Right renal cortex interstitium (tissue), 3 donors: ENCODE measurements around the gene FNDC1. TPM values are rescaled to one million over a fixed set of nuclear protein-coding genes. Genes with fewer than 3 reads are reported as not detected.

Experiments
- DNase-seq, 3 donors: peaks; one replicate each; pipeline ENCODE4 v3.0.0-alpha.2; 2013; ENCODE audit warnings: low read depth in 3 of 3, low spot score in 2 of 3
- polyA plus RNA-seq, 3 donors: library from polyadenylated mRNA; unstranded; fragments of 120-200 nt; gene quantifications; one replicate each; pipeline ENCODE4 v1.2.1, GENCODE V29; 2013; ENCODE audit not compliant: insufficient read length in 3 of 3

FNDC1 gene
- polyA plus RNA-seq, 3 donors: 6.0 to 7.3 (median 7.1) TPM

DNA sequence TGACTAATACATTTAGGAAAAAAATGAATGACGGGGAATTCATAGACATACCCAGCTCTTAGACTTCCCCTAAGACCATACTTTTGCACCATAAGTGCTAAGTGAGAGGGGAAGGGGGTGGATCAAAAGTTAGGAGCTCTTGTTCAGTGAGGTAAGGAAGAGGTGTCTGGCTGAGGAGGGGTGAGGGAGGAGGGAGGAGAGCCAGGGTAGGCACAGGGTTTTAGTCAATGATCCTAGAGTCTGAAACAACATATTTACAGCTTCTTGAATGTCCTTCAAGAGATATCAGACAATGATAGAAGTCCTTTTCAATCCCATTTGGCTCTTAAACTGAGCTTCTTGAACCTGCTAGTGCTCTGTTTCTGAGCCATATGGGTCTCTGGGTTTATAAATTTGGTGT lies 135.4 kb downstream of the FNDC1 start:
- DNase-seq: no peak

- no peak for DNase-seq
Measured at GRCh38 chr6:159305159-159305558, 136.0 kb downstream of the FNDC1 start.

DNA sequence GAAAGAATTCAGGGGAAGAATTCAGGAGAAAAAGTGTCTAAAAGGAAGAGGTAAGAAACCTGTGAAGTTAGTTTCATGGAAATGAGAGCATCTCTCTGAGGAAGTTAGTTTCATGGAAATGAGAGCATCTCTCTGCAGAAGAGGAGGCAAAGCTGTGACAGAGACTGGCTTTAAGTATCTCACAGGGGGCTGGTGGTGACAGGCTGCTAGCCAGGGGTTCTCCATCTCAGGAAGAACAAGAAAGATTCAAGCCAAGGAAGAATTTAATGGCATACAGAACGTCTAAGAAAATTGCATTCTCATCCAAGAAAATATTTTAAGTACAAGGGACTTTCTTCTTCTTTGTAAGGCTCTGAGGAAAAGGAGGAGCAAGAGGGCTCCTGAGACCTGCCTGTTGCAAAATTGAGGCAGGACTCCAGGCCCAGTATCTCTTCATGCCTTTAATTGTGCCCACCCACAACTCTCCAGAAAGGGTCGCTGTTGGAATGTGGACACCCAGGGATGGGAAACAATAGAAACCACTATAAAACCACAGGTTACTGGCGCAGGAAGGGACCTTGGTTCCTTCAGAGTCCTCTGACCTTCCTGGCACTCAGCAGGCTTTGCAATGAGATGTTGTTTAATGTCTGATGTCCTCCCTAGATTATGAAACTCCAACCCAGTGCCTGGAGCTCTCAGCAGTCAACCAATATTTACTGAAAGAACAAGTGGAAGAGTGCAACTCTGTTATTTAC lies 136.8 kb downstream of the FNDC1 start:
- DNase-seq: no peak

DNA sequence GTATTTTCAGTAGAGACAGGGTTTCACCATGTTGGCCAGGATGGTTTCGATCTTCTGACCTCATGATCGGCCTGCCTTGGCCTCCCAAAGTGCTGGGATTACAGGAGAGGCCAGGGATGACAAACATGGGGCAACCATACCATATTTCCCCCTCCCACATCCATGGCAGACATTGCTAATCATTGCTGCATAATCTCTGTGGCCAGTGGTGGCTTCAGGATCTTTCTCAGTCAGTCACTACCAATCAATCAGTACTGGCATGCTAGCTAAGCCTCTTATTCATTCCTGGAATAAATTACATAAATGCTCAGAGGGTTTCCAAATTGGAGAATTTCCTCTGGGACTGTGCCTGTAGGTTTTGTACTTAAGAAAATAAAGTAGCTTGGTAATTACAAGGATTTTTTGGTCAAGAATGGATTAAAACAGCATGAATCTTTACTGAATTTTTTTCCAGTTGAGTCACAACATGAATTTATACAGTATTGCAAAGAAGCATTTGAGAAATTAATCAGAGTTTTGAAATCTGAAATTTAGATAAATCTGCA lies 138.1 kb downstream of the FNDC1 start:
- DNase-seq: no peak

DNA sequence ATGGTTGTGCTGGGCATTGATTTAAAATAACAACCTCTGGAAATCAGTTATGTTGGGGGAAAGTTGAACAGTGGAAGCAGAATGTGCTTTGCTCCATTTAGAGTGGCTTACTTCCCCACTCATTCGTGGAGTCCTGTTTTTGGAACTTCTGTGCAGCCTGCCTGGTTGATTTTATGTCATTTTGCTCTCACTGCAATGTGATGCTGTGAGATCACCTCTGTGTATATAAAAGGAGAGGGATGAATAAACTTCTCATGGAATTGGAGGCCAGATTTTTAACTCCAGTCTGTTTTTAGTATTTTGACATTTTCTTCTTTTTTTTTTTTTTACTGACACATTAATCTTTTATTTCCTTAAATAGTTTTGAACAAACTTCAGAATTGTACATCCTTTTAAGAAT lies 139.0 kb downstream of the FNDC1 start:
- DNase-seq: no peak

- DNase-seq: no peak
Measured at GRCh38 chr6:159309723-159310122, 140.5 kb downstream of the FNDC1 start.

DNA sequence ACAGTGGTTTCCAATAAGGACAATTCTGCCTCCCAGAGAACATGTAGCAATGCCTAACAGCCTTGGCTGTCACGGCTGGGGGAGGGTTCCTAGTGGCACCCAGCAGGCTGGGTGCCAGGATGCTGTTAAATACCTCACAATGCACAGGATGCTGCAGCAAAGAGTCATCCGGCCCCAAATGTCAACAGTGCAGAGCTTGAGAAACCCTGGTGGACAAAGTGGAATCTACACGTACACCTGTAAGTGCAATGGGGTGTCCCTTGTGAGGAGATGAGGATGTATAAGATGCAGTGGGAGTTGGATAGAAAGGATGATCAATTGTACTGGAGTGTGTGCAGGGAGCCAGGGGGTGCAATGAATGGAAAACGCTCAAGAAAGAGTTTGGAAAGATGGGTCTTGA lies 142.4 kb downstream of the FNDC1 start:
- no peak for DNase-seq

- no peak for DNase-seq
Measured at GRCh38 chr6:159312206-159312605, 143.0 kb downstream of the FNDC1 start.

DNA sequence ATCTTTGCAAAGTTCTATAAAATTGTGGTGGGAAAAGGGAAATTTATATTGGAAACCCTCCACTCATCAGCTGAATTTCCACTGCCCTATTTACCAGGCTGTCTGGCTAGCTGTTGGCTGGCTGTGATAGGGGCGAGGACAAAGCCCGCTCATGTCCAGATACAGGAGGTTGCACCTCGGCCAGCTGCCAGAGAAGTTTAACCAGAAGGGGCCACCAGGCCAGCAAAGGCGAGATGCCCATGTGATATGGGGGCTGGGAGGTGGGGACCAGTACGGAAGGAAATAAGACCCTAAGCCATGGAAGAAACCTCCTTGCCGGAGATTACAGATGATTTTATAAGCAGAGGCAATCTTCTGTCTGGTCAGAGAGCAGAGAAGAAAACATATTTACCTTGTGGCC lies 143.8 kb downstream of the FNDC1 start:
- no peak for DNase-seq

- DNase-seq: no peak
Measured at GRCh38 chr6:159315562-159315961, 146.4 kb downstream of the FNDC1 start.

DNA sequence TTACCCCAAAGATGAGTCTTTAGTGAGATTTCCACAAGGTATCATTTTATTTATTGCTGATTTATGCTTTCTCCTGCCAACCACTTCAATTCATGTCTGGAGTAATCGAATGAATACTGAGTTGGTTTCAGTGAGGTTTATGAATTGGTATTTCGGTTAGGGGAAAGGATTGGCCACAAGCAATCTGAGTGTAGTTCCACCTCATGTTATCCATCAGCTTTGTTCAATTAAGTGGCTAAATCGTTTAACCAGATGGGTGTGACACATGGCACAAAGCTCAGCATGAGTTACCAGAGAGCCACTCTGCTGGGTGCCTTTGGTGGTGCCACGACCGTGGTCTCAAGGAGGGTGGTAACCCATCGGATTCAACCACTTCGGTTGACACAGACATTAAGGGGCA lies 148.2 kb downstream of the FNDC1 start:
- no peak for DNase-seq

DNA sequence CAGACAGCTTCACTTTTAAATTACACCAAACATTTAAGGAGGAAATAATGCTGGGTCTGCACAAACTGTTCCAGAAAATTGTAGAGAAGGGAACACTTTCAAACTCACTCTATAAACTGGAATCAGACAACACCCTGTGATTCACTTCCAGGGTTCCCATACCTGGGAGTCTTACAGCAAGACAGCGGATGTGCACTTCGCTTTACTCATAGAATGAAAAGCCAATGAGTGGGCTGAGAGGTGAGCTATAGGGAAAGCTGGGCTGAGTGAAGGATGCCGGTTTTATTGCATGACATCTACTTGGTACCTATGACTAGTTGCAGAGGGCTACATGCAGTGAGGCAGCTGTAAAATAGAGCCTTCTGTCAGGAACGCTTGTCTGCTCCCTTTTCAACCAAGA lies 152.1 kb downstream of the FNDC1 start:
- no peak for DNase-seq

Other genes starting within 250 kb of the FNDC1 start
- 10 to 100 TPM; 13.8 to 16.7 (median 15.2) TPM for gene RSPH3, start 169.2 kb upstream of the FNDC1 start, polyA plus RNA-seq
- under 1 TPM; 0.49 to 0.98 (median 0.92) TPM for gene TAGAP, start 124.4 kb upstream of the FNDC1 start, polyA plus RNA-seq